Chondrocyte (in vitro differentiated cells): ENCODE measurements around the gene ZPBP. TPM values are rescaled to one million over a fixed set of nuclear protein-coding genes. Genes with fewer than 3 reads are reported as not detected.

Experiments
- DNase-seq: peaks from one replicate; pipeline ENCODE4 v3.0.0; 2021; ENCODE audit warnings: mixed read lengths, low spot score
- H3K27ac Mint-ChIP-seq: one replicate; pipeline ENCODE4 v1.8.0; 2021; ENCODE audit warnings: mild to moderate bottlenecking, moderate library complexity, mixed read lengths; ENCODE audit not compliant: unreplicated experiment
- H3K27me3 Mint-ChIP-seq: 2 replicates; pipeline ENCODE4 v1.8.0; 2021; ENCODE audit warnings: low read depth, mixed read lengths
- H3K36me3 Mint-ChIP-seq: 2 replicates; pipeline ENCODE4 v1.8.0; 2021; ENCODE audit warnings: low read depth, mixed read lengths
- H3K4me1 Mint-ChIP-seq: 2 replicates; pipeline ENCODE4 v1.8.0; 2021; ENCODE audit warnings: low read depth, mild to moderate bottlenecking, mixed read lengths
- H3K4me3 Mint-ChIP-seq: one replicate; pipeline ENCODE4 v1.8.0; 2021; ENCODE audit warnings: mild to moderate bottlenecking, moderate library complexity, mixed read lengths; ENCODE audit not compliant: unreplicated experiment
- H3K9me3 Mint-ChIP-seq: 2 replicates; pipeline ENCODE4 v1.8.0; 2021; ENCODE audit warnings: low read depth, mixed read lengths
- total RNA-seq: library from RNA; stranded (reverse); gene quantifications from 3 replicates; pipeline ENCODE4 v1.2.1, GENCODE V29; 2021
- TF ChIP-seq, protein P1 (sequence below): fragments of 200-600 bp; sonication (generic); IDR thresholded peaks from 2 replicates; pipeline ENCODE4 v1.5.0; 2021; ENCODE audit warnings: antibody characterized with exemption, mild to moderate bottlenecking, moderate library complexity

The ZPBP gene
- total RNA-seq, 1 donor from 2014 or later: not detected

GRCh38 chr7:49931627-49932026 is 161.4 kb downstream of the ZPBP start:
- TF ChIP-seq, protein P1, sequence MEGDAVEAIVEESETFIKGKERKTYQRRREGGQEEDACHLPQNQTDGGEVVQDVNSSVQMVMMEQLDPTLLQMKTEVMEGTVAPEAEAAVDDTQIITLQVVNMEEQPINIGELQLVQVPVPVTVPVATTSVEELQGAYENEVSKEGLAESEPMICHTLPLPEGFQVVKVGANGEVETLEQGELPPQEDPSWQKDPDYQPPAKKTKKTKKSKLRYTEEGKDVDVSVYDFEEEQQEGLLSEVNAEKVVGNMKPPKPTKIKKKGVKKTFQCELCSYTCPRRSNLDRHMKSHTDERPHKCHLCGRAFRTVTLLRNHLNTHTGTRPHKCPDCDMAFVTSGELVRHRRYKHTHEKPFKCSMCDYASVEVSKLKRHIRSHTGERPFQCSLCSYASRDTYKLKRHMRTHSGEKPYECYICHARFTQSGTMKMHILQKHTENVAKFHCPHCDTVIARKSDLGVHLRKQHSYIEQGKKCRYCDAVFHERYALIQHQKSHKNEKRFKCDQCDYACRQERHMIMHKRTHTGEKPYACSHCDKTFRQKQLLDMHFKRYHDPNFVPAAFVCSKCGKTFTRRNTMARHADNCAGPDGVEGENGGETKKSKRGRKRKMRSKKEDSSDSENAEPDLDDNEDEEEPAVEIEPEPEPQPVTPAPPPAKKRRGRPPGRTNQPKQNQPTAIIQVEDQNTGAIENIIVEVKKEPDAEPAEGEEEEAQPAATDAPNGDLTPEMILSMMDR: no peak
- H3K36me3 Mint-ChIP-seq: no peaks in the 10 kb centered on the region
- peaks cover 27% of the 10 kb centered on the region for H3K9me3 Mint-ChIP-seq
- DNase-seq: no peak
- no peaks in the 10 kb centered on the region for H3K4me1 Mint-ChIP-seq
- H3K27ac Mint-ChIP-seq: no peak overlapping the region
- H3K4me3 Mint-ChIP-seq: no peak overlapping the region
- no peaks in the 10 kb centered on the region for H3K27me3 Mint-ChIP-seq

DNA sequence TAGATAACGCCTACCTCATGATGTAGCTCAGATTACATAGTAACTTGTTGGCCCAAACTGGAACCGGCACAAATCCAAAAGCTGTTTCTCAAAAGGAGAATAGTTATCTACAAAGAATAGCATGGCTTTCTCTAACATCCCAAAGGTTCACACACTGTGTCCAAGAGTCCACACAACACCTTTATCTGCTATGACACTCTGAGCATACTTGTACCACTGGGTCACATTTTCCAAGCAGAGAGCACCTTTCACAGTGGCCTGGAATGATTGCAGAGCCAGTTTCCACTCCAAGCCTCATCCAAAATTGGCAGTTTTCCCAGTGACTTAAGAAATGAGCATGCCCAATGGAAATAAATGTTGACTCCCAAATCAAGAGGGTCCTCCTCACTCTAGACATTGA is 164.3 kb downstream of the ZPBP start:
- Mint-ChIP-seq H3K4me3 (no peak overlapping the region), H3K4me1 (no peaks in the 10 kb centered on the region), H3K36me3 (no peaks in the 10 kb centered on the region), H3K27ac (no peak overlapping the region), H3K9me3 (peaks cover 27% of the 10 kb centered on the region), H3K27me3 (no peaks in the 10 kb centered on the region)
- TF ChIP-seq, protein P1: no peak
- no peak for DNase-seq

DNA sequence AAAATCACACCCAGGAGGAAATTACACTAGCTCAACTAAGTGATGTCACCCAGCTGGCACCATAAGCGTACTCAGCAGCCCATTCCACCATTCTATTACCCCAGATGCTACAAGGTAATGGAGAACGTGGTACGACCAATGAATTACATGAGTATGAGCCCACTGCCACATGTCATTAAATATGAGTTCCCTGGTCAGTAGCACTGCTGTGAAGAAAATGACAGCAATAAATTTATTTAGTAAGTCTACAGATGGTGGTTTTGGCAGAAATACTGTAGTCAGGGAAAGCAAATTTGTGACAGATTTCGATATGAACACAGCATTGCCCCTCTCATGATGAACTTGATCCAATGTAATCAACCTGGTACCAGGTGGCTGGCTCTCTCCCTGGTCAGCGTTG is 165.4 kb downstream of the ZPBP start:
- Mint-ChIP-seq H3K9me3 (peaks cover 25% of the 10 kb centered on the region), H3K4me1 (no peaks in the 10 kb centered on the region), H3K4me3 (no peak overlapping the region), H3K27me3 (no peaks in the 10 kb centered on the region), H3K27ac (no peak overlapping the region), H3K36me3 (no peaks in the 10 kb centered on the region)
- TF ChIP-seq, protein P1: no peak
- no peak for DNase-seq

- Mint-ChIP-seq H3K27me3 (no peaks in the 10 kb centered on the region), H3K4me3 (no peak overlapping the region), H3K9me3 (peaks cover 22% of the 10 kb centered on the region), H3K36me3 (no peaks in the 10 kb centered on the region), H3K4me1 (no peaks in the 10 kb centered on the region), H3K27ac (no peak overlapping the region)
- DNase-seq: no peak
- TF ChIP-seq, protein P1: no peak
Measured at GRCh38 chr7:49926720-49927119, 166.3 kb downstream of the ZPBP start.

DNA sequence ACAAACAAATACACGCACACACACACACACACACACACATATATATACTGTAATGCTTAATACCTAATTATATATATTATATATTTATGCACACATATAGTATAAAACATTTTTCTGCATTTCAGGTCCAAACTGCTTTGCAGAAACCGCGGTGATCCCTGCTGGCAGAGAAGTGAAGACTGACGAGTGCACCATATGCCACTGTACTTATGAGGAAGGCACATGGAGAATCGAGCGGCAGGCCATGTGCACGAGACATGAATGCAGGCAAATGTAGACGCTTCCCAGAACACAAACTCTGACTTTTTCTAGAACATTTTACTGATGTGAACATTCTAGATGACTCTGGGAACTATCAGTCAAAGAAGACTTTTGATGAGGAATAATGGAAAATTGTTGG is 181.1 kb downstream of the ZPBP start:
- H3K9me3 Mint-ChIP-seq: no peaks in the 10 kb centered on the region
- H3K27me3 Mint-ChIP-seq: peaks cover 3% of the 10 kb centered on the region
- no peak overlapping the region for H3K4me3 Mint-ChIP-seq
- H3K36me3 Mint-ChIP-seq: no peaks in the 10 kb centered on the region
- no peak overlapping the region for H3K27ac Mint-ChIP-seq
- DNase-seq: no peak
- no peaks in the 10 kb centered on the region for H3K4me1 Mint-ChIP-seq
- TF ChIP-seq, protein P1: no peak
